SKM-1 treated with dmso at 0.1 percent for 144 hours (cell line): ENCODE results near the gene SH3BP1.

Experiments
- DNase-seq: peaks from one replicate; lab custom pipeline; 2025; ENCODE audit not compliant: unreplicated experiment; lab: John Stamatoyannopoulos, UW

The SH3BP1 gene

GRCh38 chr22:37701141-37701786 is 61.8 kb downstream of the SH3BP1 start:
- DNase-seq, result peak; percentile 66

- no peak for DNase-seq
These were observed 64.4 kb downstream of the SH3BP1 start for GRCh38 chr22:37703906-37704305.

- DNase-seq, result no peak
These were observed 65.2 kb downstream of the SH3BP1 start for GRCh38 chr22:37704645-37705044.

- no peak for DNase-seq
These were observed 65.7 kb downstream of the SH3BP1 start for GRCh38 chr22:37705205-37705604.
